ENCODE data around the gene ZBTB32. TPM values are rescaled to one million over a fixed set of nuclear protein-coding genes. Genes with fewer than 3 reads are reported as not detected.

The ZBTB32 gene
- total RNA-seq, 2 experiments from 2014 or later, result 2.2 to 3.3 TPM

DNA sequence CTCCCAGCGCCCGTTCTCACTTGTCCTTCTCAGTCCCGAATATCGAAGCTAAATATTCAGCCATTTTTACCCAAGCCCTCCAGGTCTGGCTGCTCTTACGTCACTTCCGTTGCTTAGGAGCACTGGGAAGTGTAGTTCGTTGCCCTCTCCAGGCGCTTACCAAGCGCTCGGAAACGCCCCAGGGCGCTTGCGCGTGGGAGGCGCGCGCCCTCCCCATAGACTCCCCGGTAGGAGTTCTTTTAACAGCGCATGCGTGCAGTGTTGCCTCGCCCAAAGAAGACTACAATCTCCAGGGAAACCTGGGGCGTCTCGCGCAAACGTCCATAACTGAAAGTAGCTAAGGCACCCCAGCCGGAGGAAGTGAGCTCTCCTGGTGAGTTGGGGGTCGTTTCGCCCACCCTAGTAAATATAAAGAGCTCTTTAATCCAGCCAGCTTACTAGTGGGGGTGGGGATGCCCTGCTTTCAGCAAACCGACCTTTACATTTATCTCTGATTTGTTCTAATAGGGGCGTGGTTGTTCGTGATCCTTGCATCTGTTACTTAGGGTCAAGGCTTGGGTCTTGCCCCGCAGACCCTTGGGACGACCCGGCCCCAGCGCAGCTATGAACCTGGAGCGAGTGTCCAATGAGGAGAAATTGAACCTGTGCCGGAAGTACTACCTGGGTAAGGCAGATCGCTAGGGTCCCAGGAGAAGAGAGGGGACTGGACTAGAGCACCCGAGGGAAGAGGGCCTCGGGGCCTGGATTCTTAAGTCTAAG lies 41.1 kb downstream of the ZBTB32 start, which contains the start of the genes PSENEN and U2AF1L4:
PSENEN (plus strand) TSS at position 324 of the 759 bp plus-strand sequence; CDS start at position 604, 280 bp downstream.
U2AF1L4 (minus strand) TSS at position 91 of the 759 bp plus-strand sequence; CDS start at position 64, 27 bp downstream.
- H3K27me3 Mint-ChIP-seq, result no peaks in the 10 kb centered on the region
- Histone ChIP-seq H3K27me3 (ENCODE audit: control insufficient read depth in 1 of 2, insufficient read depth in 2 of 2, low read length in 2 of 2) (no peaks in the 10 kb centered on the region), H3K4me3 (ENCODE audit: low read length) (peak within 1 kb of the TSS; percentile 80), H3K27ac (ENCODE audit: low read depth in 1 of 2, low read length in 2 of 2) (peak within 1 kb of the TSS; percentile 98 to 99), H3K36me3 (ENCODE audit: insufficient read depth, low read length) (no peaks in the 10 kb centered on the region), H3K9me3 (ENCODE audit: control insufficient read depth in 1 of 2, insufficient read depth in 1 of 2, low read length in 2 of 2) (no peaks in the 10 kb centered on the region), H3K4me1 (ENCODE audit: insufficient read depth, low read length) (peaks cover 76% of the 10 kb centered on the region)
- H3K4me1 Mint-ChIP-seq (ENCODE audit: low read depth), result peaks cover 53% of the 10 kb centered on the region
- peak within 1 kb of the TSS; percentile 94 for H3K4me3 Mint-ChIP-seq
- CTCF ChIA-PET, result no interaction called here
- TF ChIP-seq, protein P1, sequence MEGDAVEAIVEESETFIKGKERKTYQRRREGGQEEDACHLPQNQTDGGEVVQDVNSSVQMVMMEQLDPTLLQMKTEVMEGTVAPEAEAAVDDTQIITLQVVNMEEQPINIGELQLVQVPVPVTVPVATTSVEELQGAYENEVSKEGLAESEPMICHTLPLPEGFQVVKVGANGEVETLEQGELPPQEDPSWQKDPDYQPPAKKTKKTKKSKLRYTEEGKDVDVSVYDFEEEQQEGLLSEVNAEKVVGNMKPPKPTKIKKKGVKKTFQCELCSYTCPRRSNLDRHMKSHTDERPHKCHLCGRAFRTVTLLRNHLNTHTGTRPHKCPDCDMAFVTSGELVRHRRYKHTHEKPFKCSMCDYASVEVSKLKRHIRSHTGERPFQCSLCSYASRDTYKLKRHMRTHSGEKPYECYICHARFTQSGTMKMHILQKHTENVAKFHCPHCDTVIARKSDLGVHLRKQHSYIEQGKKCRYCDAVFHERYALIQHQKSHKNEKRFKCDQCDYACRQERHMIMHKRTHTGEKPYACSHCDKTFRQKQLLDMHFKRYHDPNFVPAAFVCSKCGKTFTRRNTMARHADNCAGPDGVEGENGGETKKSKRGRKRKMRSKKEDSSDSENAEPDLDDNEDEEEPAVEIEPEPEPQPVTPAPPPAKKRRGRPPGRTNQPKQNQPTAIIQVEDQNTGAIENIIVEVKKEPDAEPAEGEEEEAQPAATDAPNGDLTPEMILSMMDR (IDR thresholded peaks at IDR 0.05), result no peak
- DNase-seq, result peak; percentile 89 to 100 (median 96)
- no peaks in the 10 kb centered on the region for H3K9me3 Mint-ChIP-seq
- peak; percentile 52 for ATAC-seq (ENCODE audit: poor library complexity)
- intact Hi-C loops (cut with DNase I, micrococcal nuclease), result loop anchor here (1.0 to 10.0 kb wide), 6 partner anchors 28 to 369 kb away; partner anchors contain the start of genes OVOL3 (in 1 of the 2), POLR2I (in 1 of the 2), TBCB (in 1 of the 2) and ZBTB32 (in 1 of the 2)
- H3K36me3 Mint-ChIP-seq (ENCODE audit: low read depth), result peaks cover 35% of the 10 kb centered on the region
- peak within 1 kb of the TSS; percentile 98 for H3K27ac Mint-ChIP-seq
- POLR2A ChIA-PET, result interaction anchor here (0.6 to 2.2 kb wide), 16 partner anchors 12 to 309 kb away, joined by 3 to 23 read pairs (median 6); partner anchors contain the start of genes ALKBH6, COX6B1, HSPB6 and KMT2B

DNA sequence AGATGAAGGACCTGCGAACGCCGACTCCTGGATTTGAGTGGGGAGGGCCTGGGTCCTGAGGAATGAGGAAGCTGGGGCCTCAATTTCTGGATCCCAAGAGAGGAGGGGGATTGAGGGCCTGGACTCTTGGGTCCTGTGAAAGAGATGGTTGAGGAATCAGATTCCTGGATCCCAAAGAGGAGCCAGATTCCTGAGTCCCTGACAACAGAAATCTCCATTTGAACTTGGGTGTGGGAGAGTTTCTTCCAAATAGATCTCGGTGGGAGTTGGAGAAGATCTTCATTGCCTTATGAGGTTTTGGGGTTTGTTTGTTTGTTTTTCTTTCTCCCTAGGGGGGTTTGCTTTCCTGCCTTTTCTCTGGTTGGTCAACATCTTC lies 41.7 kb downstream of the ZBTB32 start:
- CTCF ChIA-PET, result no interaction called here
- Histone ChIP-seq H3K4me1 (ENCODE audit: insufficient read depth, low read length) (peaks cover 71% of the 10 kb centered on the region), H3K9me3 (ENCODE audit: control insufficient read depth in 1 of 2, insufficient read depth in 1 of 2, low read length in 2 of 2) (no peaks in the 10 kb centered on the region), H3K36me3 (ENCODE audit: insufficient read depth, low read length) (no peaks in the 10 kb centered on the region), H3K27ac (ENCODE audit: low read depth in 1 of 2, low read length in 2 of 2) (peak overlapping the region; percentile 98 to 99), H3K4me3 (ENCODE audit: low read length) (peak overlapping the region; percentile 80), H3K27me3 (ENCODE audit: control insufficient read depth in 1 of 2, insufficient read depth in 2 of 2, low read length in 2 of 2) (no peaks in the 10 kb centered on the region)
- no peaks in the 10 kb centered on the region for H3K27me3 Mint-ChIP-seq
- intact Hi-C loops (cut with DNase I, micrococcal nuclease), result loop anchor here in 1 of 2 experiments (5.0 to 10.0 kb wide), 2 partner anchors 44 to 369 kb away; partner anchors contain the start of genes OVOL3, POLR2I, TBCB and ZBTB32
- TF ChIP-seq, protein P1 (IDR thresholded peaks at IDR 0.05), result no peak
- no peak for ATAC-seq (ENCODE audit: poor library complexity)
- POLR2A ChIA-PET, result interaction anchor here (0.8 to 2.2 kb wide), 9 partner anchors 28 to 268 kb away, joined by 3 to 23 read pairs (median 9); partner anchors contain the start of genes ALKBH6, COX6B1 and KMT2B
- H3K27ac Mint-ChIP-seq, result peak overlapping the region; percentile 98
- peaks cover 30% of the 10 kb centered on the region for H3K36me3 Mint-ChIP-seq (ENCODE audit: low read depth)
- no peak for DNase-seq
- peak overlapping the region; percentile 94 for H3K4me3 Mint-ChIP-seq
- H3K9me3 Mint-ChIP-seq, result no peaks in the 10 kb centered on the region
- peaks cover 47% of the 10 kb centered on the region for H3K4me1 Mint-ChIP-seq (ENCODE audit: low read depth)

DNA sequence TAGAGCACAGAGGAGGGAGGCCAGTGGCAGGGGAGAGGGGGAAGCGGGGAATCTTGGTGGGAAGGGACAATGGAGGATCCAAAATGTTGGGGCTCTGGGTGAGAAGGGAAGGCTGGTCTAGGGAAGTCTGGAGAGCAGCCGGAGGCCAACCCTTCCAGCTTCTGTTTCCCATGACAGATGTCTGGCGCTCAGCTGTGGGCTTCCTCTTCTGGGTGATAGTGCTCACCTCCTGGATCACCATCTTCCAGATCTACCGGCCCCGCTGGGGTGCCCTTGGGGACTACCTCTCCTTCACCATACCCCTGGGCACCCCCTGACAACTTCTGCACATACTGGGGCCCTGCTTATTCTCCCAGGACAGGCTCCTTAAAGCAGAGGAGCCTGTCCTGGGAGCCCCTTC lies 42.2 kb downstream of the ZBTB32 start:
- no peak for DNase-seq
- H3K27ac ChIP-seq (ENCODE audit: low read depth in 1 of 2, low read length in 2 of 2), result no peak overlapping the region
- no peak overlapping the region for H3K27ac Mint-ChIP-seq

More for the DNA sequence above, 42.2 kb downstream of the ZBTB32 start:
- Mint-ChIP-seq H3K4me1 (ENCODE audit: low read depth) (peaks cover 47% of the 10 kb centered on the region), H3K9me3 (no peaks in the 10 kb centered on the region), H3K27me3 (no peaks in the 10 kb centered on the region), H3K36me3 (ENCODE audit: low read depth) (peaks cover 30% of the 10 kb centered on the region), H3K4me3 (peak overlapping the region; percentile 94)
- Histone ChIP-seq H3K4me3 (ENCODE audit: low read length) (no peak overlapping the region), H3K36me3 (ENCODE audit: insufficient read depth, low read length) (no peaks in the 10 kb centered on the region), H3K27me3 (ENCODE audit: control insufficient read depth in 1 of 2, insufficient read depth in 2 of 2, low read length in 2 of 2) (no peaks in the 10 kb centered on the region), H3K9me3 (ENCODE audit: control insufficient read depth in 1 of 2, insufficient read depth in 1 of 2, low read length in 2 of 2) (no peaks in the 10 kb centered on the region), H3K4me1 (ENCODE audit: insufficient read depth, low read length) (peaks cover 67% of the 10 kb centered on the region)
- ATAC-seq (ENCODE audit: poor library complexity), result no peak
- TF ChIP-seq, protein P1 (IDR thresholded peaks at IDR 0.05), result no peak
- CTCF ChIA-PET, result no interaction called here
- intact Hi-C loops (cut with DNase I, micrococcal nuclease), result loop anchor here in 1 of 2 experiments (5.0 to 10.0 kb wide), 2 partner anchors 44 to 368 kb away; partner anchors contain the start of genes OVOL3, POLR2I, TBCB and ZBTB32
- POLR2A ChIA-PET, result no interaction called here

Measured in CD4-positive, alpha-beta T cell (primary cell).